KMS-11 (cell line): ENCODE measurements around the gene MEF2A.

ENCODE experiments used
- H2AFZ ChIP-seq: fragments of 200-600 bp; sonication (generic); 2 replicates; pipeline ENCODE4 v1.6.1; 2016; ENCODE audit warnings: antibody characterized with exemption, mixed run types, low read depth
- H3K27ac ChIP-seq: fragments of 200-600 bp; sonication (generic); 2 replicates; pipeline ENCODE4 v1.6.1; 2016; ENCODE audit warnings: mild to moderate bottlenecking, mixed run types
- H3K27me3 ChIP-seq: fragments of 200-600 bp; sonication (generic); 2 replicates; pipeline ENCODE4 v1.6.1; 2017; ENCODE audit warnings: mild to moderate bottlenecking, low read depth, mixed run types, moderate library complexity; ENCODE audit not compliant: insufficient read depth
- H3K36me3 ChIP-seq: fragments of 200-600 bp; sonication (generic); 2 replicates; pipeline ENCODE4 v1.6.1; 2017; ENCODE audit warnings: mild to moderate bottlenecking, mixed run types; ENCODE audit not compliant: insufficient read depth
- H3K4me1 ChIP-seq: fragments of 200-600 bp; sonication (generic); 2 replicates; pipeline ENCODE4 v1.6.1; 2016; ENCODE audit warnings: mild to moderate bottlenecking, low read depth, mixed run types; ENCODE audit not compliant: poor library complexity, severe bottlenecking
- H3K4me2 ChIP-seq: fragments of 200-600 bp; sonication (generic); 2 replicates; pipeline ENCODE4 v1.7.0; 2016; ENCODE audit warnings: mild to moderate bottlenecking, mixed run types
- H3K4me3 ChIP-seq: fragments of 200-600 bp; sonication (generic); IDR thresholded peaks from 2 replicates; pipeline ENCODE4 v1.6.1; 2017; ENCODE audit warnings: low read depth, low read length, mixed read lengths; ENCODE audit not compliant: insufficient read depth
- H3K79me2 ChIP-seq: fragments of 200-600 bp; sonication (generic); 2 replicates; pipeline ENCODE4 v1.6.1; 2016; ENCODE audit warnings: low read depth, mixed run types; ENCODE audit not compliant: insufficient read depth
- H3K9ac ChIP-seq: fragments of 200-600 bp; sonication (generic); 2 replicates; pipeline ENCODE4 v1.6.1; 2016; ENCODE audit warnings: mild to moderate bottlenecking, mixed run types
- H4K20me1 ChIP-seq: fragments of 200-600 bp; sonication (generic); 2 replicates; pipeline ENCODE4 v1.6.1; 2016; ENCODE audit warnings: mild to moderate bottlenecking, mixed run types; ENCODE audit not compliant: insufficient read depth
- CTCF ChIP-seq: fragments of 200-600 bp; sonication (generic); conservative IDR thresholded peaks from 2 replicates; pipeline ENCODE4 v1.6.1; 2017; ENCODE audit warnings: low read depth, mild to moderate bottlenecking, antibody characterized with exemption, low read length, moderate library complexity, mixed read lengths

Gene MEF2A

GRCh38 chr15:99620178-99620577, 54.4 kb downstream of the MEF2A start:
- peaks cover 8% of the 10 kb centered on the region; the same call in 1 of the 2 replicates for H3K79me2 ChIP-seq

GRCh38 chr15:99621767-99622166, 56.0 kb downstream of the MEF2A start:
- Histone ChIP-seq H2AFZ (no peak overlapping the region), H3K27ac (no peak overlapping the region), H3K27me3 (no peaks in the 10 kb centered on the region), H3K4me1 (peaks cover 16% of the 10 kb centered on the region), H3K9ac (no peak overlapping the region), H3K36me3 (no peaks in the 10 kb centered on the region), H3K79me2 (peaks cover 16% of the 10 kb centered on the region), H3K4me2 (no peak overlapping the region), H4K20me1 (no peaks in the 10 kb centered on the region), H3K4me3 (no peak overlapping the region)
- no peak for TF ChIP-seq CTCF

More at GRCh38 chr15:99620178-99620577, 54.4 kb downstream of the MEF2A start:
- no peak overlapping the region for H3K9ac ChIP-seq
- H3K4me1 ChIP-seq, result peaks cover 18% of the 10 kb centered on the region
- H4K20me1 ChIP-seq, result no peaks in the 10 kb centered on the region
- H3K4me3 ChIP-seq, result no peak overlapping the region
- no peak overlapping the region for H2AFZ ChIP-seq
- no peak overlapping the region for H3K27ac ChIP-seq
- H3K4me2 ChIP-seq, result no peak overlapping the region
- TF ChIP-seq CTCF, result no peak
- no peaks in the 10 kb centered on the region for H3K27me3 ChIP-seq
- no peaks in the 10 kb centered on the region for H3K36me3 ChIP-seq

- H3K27me3 ChIP-seq, result no peaks in the 10 kb centered on the region
- H3K36me3 ChIP-seq, result no peaks in the 10 kb centered on the region
- H3K27ac ChIP-seq, result no peak overlapping the region
- H4K20me1 ChIP-seq, result no peaks in the 10 kb centered on the region
- H2AFZ ChIP-seq, result no peak overlapping the region
- H3K9ac ChIP-seq, result no peak overlapping the region
- H3K4me1 ChIP-seq, result peaks cover 5% of the 10 kb centered on the region
- H3K4me3 ChIP-seq, result no peak overlapping the region
- H3K4me2 ChIP-seq, result no peak overlapping the region
- H3K79me2 ChIP-seq, result peaks cover 22% of the 10 kb centered on the region
- no peak for TF ChIP-seq CTCF
These were observed 62.7 kb downstream of the MEF2A start for GRCh38 chr15:99628374-99629001.

- H3K4me1 ChIP-seq, result peaks cover 5% of the 10 kb centered on the region
- no peak overlapping the region for H3K4me2 ChIP-seq
- H3K27ac ChIP-seq, result no peak overlapping the region
- no peaks in the 10 kb centered on the region for H4K20me1 ChIP-seq
- H3K79me2 ChIP-seq, result peaks cover 14% of the 10 kb centered on the region
- H3K36me3 ChIP-seq, result no peaks in the 10 kb centered on the region
- no peaks in the 10 kb centered on the region for H3K27me3 ChIP-seq
- no peak for TF ChIP-seq CTCF
- no peak overlapping the region for H2AFZ ChIP-seq
- H3K9ac ChIP-seq, result no peak overlapping the region
- H3K4me3 ChIP-seq, result no peak overlapping the region
These were observed 64.9 kb downstream of the MEF2A start for GRCh38 chr15:99630607-99631131.
